ENCODE results near the gene OR8U1.
"Not testable (repeated sequence)": the region's sequence is repeated elsewhere in the genome, so short reads cannot be mapped to it uniquely, and the experiment has no call there.

Gene OR8U1
- long read RNA-seq, donor 1: 0 reads
- long read RNA-seq, donor 2: 0 reads
- long read RNA-seq, donor 3: 0 reads
- long read RNA-seq, donor 4: 0 reads
- long read RNA-seq, donor 5: 0 reads
- long read RNA-seq, donor 6: 0 reads
- long read RNA-seq, donor 7: 0 reads
- long read RNA-seq, donor 8: 0 reads

GRCh38 chr11:56375324-56375723, at the start of gene OR8U1:
OR8U1 (plus strand) TSS chr11:56375624; CDS start chr11:56375624, 0 bp downstream.
- DNase-seq: no peak

GRCh38 chr11:56331861-56332491, 43.4 kb upstream of the OR8U1 start:
- no peak for DNase-seq

- no peak for DNase-seq
Observed at GRCh38 chr11:56333156-56333555, 42.3 kb upstream of the OR8U1 start.

GRCh38 chr11:56340289-56340688, 35.1 kb upstream of the OR8U1 start:
- DNase-seq: no peak

GRCh38 chr11:56345739-56346138, 29.7 kb upstream of the OR8U1 start, which contains the start of gene OR8K1:
OR8K1 (plus strand) TSS chr11:56346039; CDS start chr11:56346039, 0 bp downstream.
- no peak for DNase-seq

GRCh38 chr11:56353991-56354390, 21.4 kb upstream of the OR8U1 start, which contains the start of gene OR8J1:
OR8J1 (plus strand) TSS chr11:56354291; CDS start chr11:56360247, 5,956 bp downstream.
- DNase-seq: no peak

GRCh38 chr11:56380120-56380519, 4.7 kb downstream of the OR8U1 start:
- DNase-seq: no peak

GRCh38 chr11:56394381-56394780, 19.0 kb downstream of the OR8U1 start:
- DNase-seq: no peak

GRCh38 chr11:56396047-56396446, 20.6 kb downstream of the OR8U1 start:
- no peak for DNase-seq

- DNase-seq: not testable (repeated sequence)
Observed at GRCh38 chr11:56401858-56402461, 26.5 kb downstream of the OR8U1 start.

- no peak for DNase-seq
Observed at GRCh38 chr11:56404393-56404792, 29.0 kb downstream of the OR8U1 start.

GRCh38 chr11:56410801-56411200, 35.4 kb downstream of the OR8U1 start:
- DNase-seq: no peak

GRCh38 chr11:56412396-56412795, 37.0 kb downstream of the OR8U1 start, which contains the start of gene OR5AL1:
OR5AL1 (plus strand) TSS chr11:56412696.
- DNase-seq: no peak

Data from right kidney (tissue), 9 donors.